HepG2 (cell line): ENCODE measurements around the gene COL4A2. TPM values are rescaled to one million over a fixed set of nuclear protein-coding genes. Genes with fewer than 3 reads are reported as not detected.

Experiments used
- CREM ChIP-seq, 2 experiments: sonication (generic) in 1 of 2; formaldehyde crosslinking in 1 of 2; IDR thresholded peaks; 2 replicates each; pipeline versions ENCODE4 v1.4.0 to v1.6.1; 2016 to 2020; ENCODE audit warnings: antibody characterized with exemption in 1 of 2, mild to moderate bottlenecking in 1 of 2, missing genetic modification reagents in 1 of 2
- ETV5 ChIP-seq: IDR thresholded peaks from 2 replicates; pipeline ENCODE4 v1.6.1; 2018; ENCODE audit warnings: missing biosample characterization, missing genetic modification reagents, inconsistent platforms, borderline replicate concordance
- GABPA ChIP-seq, 2 experiments: IDR thresholded peaks; 2 replicates each; pipeline ENCODE4 v1.6.1; 2011 to 2016; ENCODE audit warnings: low read depth in 2 of 2, low read length in 1 of 2, missing biosample characterization in 1 of 2, missing genetic modification characterization in 1 of 2
- HDAC2 ChIP-seq: sonication (generic); formaldehyde crosslinking; IDR thresholded peaks from 2 replicates; pipeline ENCODE4 v1.4.0; 2020; ENCODE audit warnings: missing genetic modification reagents
- HDAC6 ChIP-seq: fragments of 200-600 bp; sonication (generic); IDR thresholded peaks from 2 replicates; pipeline ENCODE4 v1.7.0; 2017; ENCODE audit warnings: mild to moderate bottlenecking, antibody characterized with exemption, low read length, low read depth
- HNF4G ChIP-seq, 2 experiments: sonication (generic) in 1 of 2; formaldehyde crosslinking in 1 of 2; IDR thresholded peaks; 2 replicates each; pipeline versions ENCODE4 v1.4.0 to v1.6.1; 2011 to 2020; ENCODE audit warnings: borderline replicate concordance in 2 of 2, low read depth in 2 of 2, mild to moderate bottlenecking in 2 of 2, low read length in 1 of 2, missing genetic modification reagents in 1 of 2, moderate library complexity in 1 of 2
- JUNB ChIP-seq: sonication (generic); formaldehyde crosslinking; IDR thresholded peaks from 2 replicates; pipeline ENCODE4 v1.8.0; 2022; ENCODE audit warnings: missing genetic modification reagents, mild to moderate bottlenecking, borderline replicate concordance
- MBNL3 ChIP-seq: fragments of 250-450 bp; sonication (Bioruptor Pico); conservative IDR thresholded peaks from 2 replicates; pipeline ENCODE4 v1.8.0; 2022; ENCODE audit warnings: mild to moderate bottlenecking, inconsistent platforms
- SIX4 ChIP-seq: sonication (generic); formaldehyde crosslinking; IDR thresholded peaks from 2 replicates; pipeline ENCODE4 v1.4.0; 2020; ENCODE audit warnings: missing genetic modification reagents
- SOX6 ChIP-seq, 2 experiments: fragments of 450-650 bp in 1 of 2; sonication (generic) in 1 of 2; formaldehyde crosslinking in 1 of 2; IDR thresholded peaks; 2 replicates each; pipeline versions ENCODE4 v1.4.0 to v1.6.1; 2017 to 2020; ENCODE audit warnings: antibody characterized with exemption in 1 of 2, mild to moderate bottlenecking in 1 of 2, missing genetic modification reagents in 1 of 2
- SP140L ChIP-seq: sonication (generic); formaldehyde crosslinking; IDR thresholded peaks from 2 replicates; pipeline ENCODE4 v1.4.0; 2020; ENCODE audit warnings: missing genetic modification reagents, borderline replicate concordance
- SSRP1 ChIP-seq: IDR thresholded peaks from 2 replicates; pipeline ENCODE4 v1.6.1; 2016; ENCODE audit warnings: control low read depth
- YY1 ChIP-seq: IDR thresholded peaks from 2 replicates; pipeline ENCODE4 v1.6.1; 2011; ENCODE audit warnings: low read length, low read depth, moderate library complexity, mild to moderate bottlenecking; ENCODE audit not compliant: insufficient read depth, insufficient replicate concordance
- ZFP82 ChIP-seq: sonication (generic); formaldehyde crosslinking; IDR thresholded peaks from 2 replicates; pipeline ENCODE4 v1.5.1; 2020; ENCODE audit warnings: mild to moderate bottlenecking, missing genetic modification reagents, borderline replicate concordance
- ZMYM4 ChIP-seq: sonication (generic); formaldehyde crosslinking; IDR thresholded peaks from 2 replicates; pipeline ENCODE4 v1.8.1; 2023; ENCODE audit warnings: mild to moderate bottlenecking, missing genetic modification reagents
- ZNF263 ChIP-seq: sonication (generic); formaldehyde crosslinking; IDR thresholded peaks from 2 replicates; pipeline ENCODE4 v1.4.0; 2020; ENCODE audit warnings: missing genetic modification reagents
- ZNF296 ChIP-seq: sonication (generic); formaldehyde crosslinking; conservative IDR thresholded peaks from 2 replicates; pipeline ENCODE4 v1.5.0; 2020; ENCODE audit warnings: mild to moderate bottlenecking, missing genetic modification reagents
- ZNF552 ChIP-seq: sonication (generic); formaldehyde crosslinking; IDR thresholded peaks from 2 replicates; pipeline ENCODE4 v1.9.0; 2022; ENCODE audit warnings: missing genetic modification reagents, mild to moderate bottlenecking, borderline replicate concordance
- ZNF629 ChIP-seq: sonication (generic); formaldehyde crosslinking; conservative IDR thresholded peaks from 2 replicates; pipeline ENCODE4 v1.5.0; 2020; ENCODE audit warnings: missing genetic modification reagents
- ZSCAN20 ChIP-seq: sonication (generic); formaldehyde crosslinking; IDR thresholded peaks from 2 replicates; pipeline ENCODE4 v1.4.0; 2020; ENCODE audit warnings: missing genetic modification reagents, mild to moderate bottlenecking, borderline replicate concordance
- polyA plus RNA-seq, 8 experiments: library from polyadenylated mRNA; depleted of rRNA in 3 of 8; stranded (reverse) in 7 of 8; unstranded in 1 of 8; fragments of >200 nt; fragmentation: Illumina TruSeq in 4 of 8; extraction: Trizol in 4 of 8; gene quantifications; 2 replicates each; pipeline versions ENCODE4 v1.2.1 to v1.2.3, GENCODE V29; 2011 to 2016; ENCODE audit warnings: low read depth in 4 of 8, missing spikeins in 1 of 8, mixed read lengths in 1 of 8; ENCODE audit not compliant: insufficient read depth in 1 of 8
- total RNA-seq, 5 experiments: library from RNA; depleted of rRNA; stranded (reverse); fragments of >200 nt; fragmentation: Illumina TruSeq; extraction: Trizol; gene quantifications; 2 replicates each; pipeline ENCODE4 v1.2.3, GENCODE V29; 2016; ENCODE audit warnings: low read depth in 1 of 5
- TF ChIP-seq, protein P1 (sequence below): sonication (generic); formaldehyde crosslinking; IDR thresholded peaks from 2 replicates; pipeline ENCODE4 v1.8.0; 2022; ENCODE audit warnings: mild to moderate bottlenecking, missing genetic modification reagents; ENCODE audit not compliant: insufficient replicate concordance
- TF ChIP-seq, protein P2 (sequence below): IDR thresholded peaks from 2 replicates; pipeline ENCODE4 v1.6.1; 2016
- TF ChIP-seq, protein P3 (sequence below): sonication (generic); formaldehyde crosslinking; IDR thresholded peaks from 2 replicates; pipeline ENCODE4 v1.5.1; 2020; ENCODE audit warnings: mild to moderate bottlenecking, missing genetic modification reagents

COL4A2 gene
- total and polyA plus RNA-seq, 2 of the 13 experiments (the other 11 are each of a cell fraction or from before 2014, with no cell fraction given): 0.22 to 1.9 TPM

DNA sequence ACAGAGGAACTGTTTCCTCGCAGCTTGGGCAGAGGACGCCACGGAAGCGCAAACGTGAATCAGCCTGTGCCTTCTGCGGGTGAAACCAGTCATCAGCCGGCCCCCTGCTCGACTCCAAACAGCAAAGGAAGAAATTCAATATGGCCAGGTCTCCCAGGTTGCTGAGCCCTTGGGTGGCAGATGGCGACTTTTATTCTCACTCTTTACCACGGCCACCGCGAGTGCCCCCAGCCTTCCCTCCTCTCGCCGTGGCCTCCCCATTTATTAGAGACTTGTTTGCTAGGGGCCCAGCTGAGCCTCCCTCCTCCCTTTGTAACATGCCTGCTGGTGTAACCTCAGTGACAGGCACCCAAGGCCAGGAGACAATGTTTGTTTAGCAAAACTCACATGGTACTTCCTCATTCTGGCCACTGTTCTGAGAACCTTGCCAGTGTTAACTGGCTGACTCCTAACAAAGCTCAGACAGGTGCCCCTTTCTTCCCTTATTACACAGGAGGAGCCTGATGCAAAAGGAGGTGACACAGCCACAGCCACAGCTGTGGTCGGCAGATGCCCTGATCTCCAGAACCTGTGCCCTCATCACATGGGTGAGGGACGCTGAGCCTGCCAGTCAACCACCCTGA, 248.6 kb downstream of the COL4A2 start (continued):
- TF ChIP-seq MBNL3 (CRISPR knock-in tag): no peak
- no peak for TF ChIP-seq ZSCAN20 (CRISPR knock-in tag)
- no peak for TF ChIP-seq SIX4 (CRISPR knock-in tag)
- TF ChIP-seq HDAC2 (CRISPR knock-in tag): peak; percentile 70; the same call in 1 of the 2 replicates
- peak; percentile 28; the same call in 1 of the 2 replicates for TF ChIP-seq ZMYM4 (CRISPR knock-in tag)
- TF ChIP-seq, protein P1, sequence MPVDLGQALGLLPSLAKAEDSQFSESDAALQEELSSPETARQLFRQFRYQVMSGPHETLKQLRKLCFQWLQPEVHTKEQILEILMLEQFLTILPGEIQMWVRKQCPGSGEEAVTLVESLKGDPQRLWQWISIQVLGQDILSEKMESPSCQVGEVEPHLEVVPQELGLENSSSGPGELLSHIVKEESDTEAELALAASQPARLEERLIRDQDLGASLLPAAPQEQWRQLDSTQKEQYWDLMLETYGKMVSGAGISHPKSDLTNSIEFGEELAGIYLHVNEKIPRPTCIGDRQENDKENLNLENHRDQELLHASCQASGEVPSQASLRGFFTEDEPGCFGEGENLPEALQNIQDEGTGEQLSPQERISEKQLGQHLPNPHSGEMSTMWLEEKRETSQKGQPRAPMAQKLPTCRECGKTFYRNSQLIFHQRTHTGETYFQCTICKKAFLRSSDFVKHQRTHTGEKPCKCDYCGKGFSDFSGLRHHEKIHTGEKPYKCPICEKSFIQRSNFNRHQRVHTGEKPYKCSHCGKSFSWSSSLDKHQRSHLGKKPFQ (CRISPR knock-in tag): no peak
- no peak for TF ChIP-seq YY1
- TF ChIP-seq JUNB: no peak
- no peak for TF ChIP-seq ZNF552
- no peak for TF ChIP-seq SOX6 (IDR thresholded peaks at IDR 0.05)
- TF ChIP-seq SOX6 (CRISPR knock-in tag; IDR thresholded peaks at IDR 0.05): peak; percentile 59
- peak; percentile 23; the same call in 1 of the 2 replicates for TF ChIP-seq CREM (IDR thresholded peaks at IDR 0.05)
- TF ChIP-seq CREM (CRISPR knock-in tag; IDR thresholded peaks at IDR 0.05): no peak
- TF ChIP-seq ZNF629 (CRISPR knock-in tag): no peak
- no peak for TF ChIP-seq GABPA (IDR thresholded peaks at IDR 0.05; ENCODE audit: low read depth, low read length)
- no peak for TF ChIP-seq GABPA (CRISPR knock-in tag; IDR thresholded peaks at IDR 0.05; ENCODE audit: low read depth)
- no peak for TF ChIP-seq ZFP82 (CRISPR knock-in tag)
- TF ChIP-seq SP140L: no peak
- TF ChIP-seq HNF4G (IDR thresholded peaks at IDR 0.05; ENCODE audit: borderline replicate concordance, low read depth, low read length): no peak
- TF ChIP-seq HNF4G (CRISPR knock-in tag; IDR thresholded peaks at IDR 0.05; ENCODE audit: borderline replicate concordance, low read depth): no peak
- TF ChIP-seq, protein P2, sequence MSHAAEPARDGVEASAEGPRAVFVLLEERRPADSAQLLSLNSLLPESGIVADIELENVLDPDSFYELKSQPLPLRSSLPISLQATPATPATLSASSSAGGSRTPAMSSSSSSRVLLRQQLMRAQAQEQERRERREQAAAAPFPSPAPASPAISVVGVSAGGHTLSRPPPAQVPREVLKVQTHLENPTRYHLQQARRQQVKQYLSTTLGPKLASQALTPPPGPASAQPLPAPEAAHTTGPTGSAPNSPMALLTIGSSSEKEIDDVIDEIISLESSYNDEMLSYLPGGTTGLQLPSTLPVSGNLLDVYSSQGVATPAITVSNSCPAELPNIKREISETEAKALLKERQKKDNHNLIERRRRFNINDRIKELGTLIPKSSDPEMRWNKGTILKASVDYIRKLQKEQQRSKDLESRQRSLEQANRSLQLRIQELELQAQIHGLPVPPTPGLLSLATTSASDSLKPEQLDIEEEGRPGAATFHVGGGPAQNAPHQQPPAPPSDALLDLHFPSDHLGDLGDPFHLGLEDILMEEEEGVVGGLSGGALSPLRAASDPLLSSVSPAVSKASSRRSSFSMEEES (CRISPR knock-in tag): 0 out of 2 replicates have a peak, but pooled peaks have one; percentile 24
- TF ChIP-seq ZNF296 (CRISPR knock-in tag): no peak
- no peak for TF ChIP-seq HDAC6
- peak; percentile 83; the same call in 1 of the 2 replicates for TF ChIP-seq SSRP1 (CRISPR knock-in tag)
- peak; percentile 90 for TF ChIP-seq ZNF263
- no peak; the same call in 1 of the 2 replicates for TF ChIP-seq ETV5 (CRISPR knock-in tag)
- TF ChIP-seq, protein P3, sequence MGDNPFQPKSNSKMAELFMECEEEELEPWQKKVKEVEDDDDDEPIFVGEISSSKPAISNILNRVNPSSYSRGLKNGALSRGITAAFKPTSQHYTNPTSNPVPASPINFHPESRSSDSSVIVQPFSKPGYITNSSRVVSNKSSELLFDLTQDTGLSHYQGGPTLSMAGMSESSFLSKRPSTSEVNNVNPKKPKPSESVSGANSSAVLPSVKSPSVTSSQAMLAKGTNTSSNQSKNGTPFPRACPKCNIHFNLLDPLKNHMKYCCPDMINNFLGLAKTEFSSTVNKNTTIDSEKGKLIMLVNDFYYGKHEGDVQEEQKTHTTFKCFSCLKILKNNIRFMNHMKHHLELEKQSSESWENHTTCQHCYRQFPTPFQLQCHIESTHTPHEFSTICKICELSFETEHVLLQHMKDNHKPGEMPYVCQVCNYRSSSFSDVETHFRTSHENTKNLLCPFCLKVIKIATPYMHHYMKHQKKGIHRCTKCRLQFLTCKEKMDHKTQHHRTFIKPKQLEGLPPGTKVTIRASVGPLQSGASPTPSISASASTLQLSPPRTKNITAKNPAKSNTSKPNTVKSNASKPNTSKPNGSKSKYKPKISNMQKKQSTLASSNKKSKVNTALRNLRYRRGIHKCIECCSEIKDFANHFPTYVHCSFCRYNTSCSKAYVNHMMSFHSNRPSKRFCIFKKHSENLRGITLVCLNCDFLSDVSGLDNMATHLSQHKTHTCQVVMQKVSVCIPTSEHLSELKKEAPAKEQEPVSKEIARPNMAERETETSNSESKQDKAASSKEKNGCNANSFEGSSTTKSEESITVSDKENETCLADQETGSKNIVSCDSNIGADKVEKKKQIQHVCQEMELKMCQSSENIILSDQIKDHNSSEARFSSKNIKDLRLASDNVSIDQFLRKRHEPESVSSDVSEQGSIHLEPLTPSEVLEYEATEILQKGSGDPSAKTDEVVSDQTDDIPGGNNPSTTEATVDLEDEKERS (CRISPR knock-in tag): no peak
